Liver (tissue), 3 donors: ENCODE results near the gene SAE1.

Experiments
- RAD21 ChIP-seq, 2 donors: IDR thresholded peaks; 2 replicates each; pipeline ENCODE4 v1.6.1; 2016; ENCODE audit warnings: antibody characterized with exemption in 2 of 2, mild to moderate bottlenecking in 2 of 2
- TF ChIP-seq, protein P1 (sequence below): fragments of 150-350 bp; IDR thresholded peaks from 2 replicates; pipeline ENCODE4 v1.5.1; 2017; ENCODE audit warnings: improper control_type of control experiment, low read depth, low read length; ENCODE audit not compliant: missing input control
- donor health status: healthy.
- donor health status: healthy.

- TF ChIP-seq, protein P1, sequence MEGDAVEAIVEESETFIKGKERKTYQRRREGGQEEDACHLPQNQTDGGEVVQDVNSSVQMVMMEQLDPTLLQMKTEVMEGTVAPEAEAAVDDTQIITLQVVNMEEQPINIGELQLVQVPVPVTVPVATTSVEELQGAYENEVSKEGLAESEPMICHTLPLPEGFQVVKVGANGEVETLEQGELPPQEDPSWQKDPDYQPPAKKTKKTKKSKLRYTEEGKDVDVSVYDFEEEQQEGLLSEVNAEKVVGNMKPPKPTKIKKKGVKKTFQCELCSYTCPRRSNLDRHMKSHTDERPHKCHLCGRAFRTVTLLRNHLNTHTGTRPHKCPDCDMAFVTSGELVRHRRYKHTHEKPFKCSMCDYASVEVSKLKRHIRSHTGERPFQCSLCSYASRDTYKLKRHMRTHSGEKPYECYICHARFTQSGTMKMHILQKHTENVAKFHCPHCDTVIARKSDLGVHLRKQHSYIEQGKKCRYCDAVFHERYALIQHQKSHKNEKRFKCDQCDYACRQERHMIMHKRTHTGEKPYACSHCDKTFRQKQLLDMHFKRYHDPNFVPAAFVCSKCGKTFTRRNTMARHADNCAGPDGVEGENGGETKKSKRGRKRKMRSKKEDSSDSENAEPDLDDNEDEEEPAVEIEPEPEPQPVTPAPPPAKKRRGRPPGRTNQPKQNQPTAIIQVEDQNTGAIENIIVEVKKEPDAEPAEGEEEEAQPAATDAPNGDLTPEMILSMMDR = no peak
- TF ChIP-seq RAD21 (IDR thresholded peaks at IDR 0.05) = no peak
These were observed 98.5 kb downstream of the SAE1 start for GRCh38 chr19:47228937-47229675.
